ENCODE data around the gene DMD. TPM values are rescaled to one million over a fixed set of nuclear protein-coding genes. Genes with fewer than 3 reads are reported as not detected.

DMD gene
- total RNA-seq, 1 experiment from 2014 or later, result 19.3 TPM

GRCh38 chrX:31243804-31244203, 1967.5 kb downstream of the DMD start:
- BruUV-seq (replicated peaks), result no TSS peak
- CTCF ChIA-PET, result no interaction called here
- TF ChIP-seq CTCF (IDR thresholded peaks at IDR 0.05; ENCODE audit: unreplicated experiment), result no peak
- no peak for DNase-seq (ENCODE audit: unreplicated experiment)
- H3K27ac Mint-ChIP-seq (ENCODE audit: low read depth, unreplicated experiment), result no peak overlapping the region
- H3K4me3 Mint-ChIP-seq (ENCODE audit: unreplicated experiment), result no peak overlapping the region
- H3K9me3 Mint-ChIP-seq (ENCODE audit: unreplicated experiment), result no peaks in the 10 kb centered on the region
- POLR2A ChIA-PET, result interaction anchor here (0.6 to 1.1 kb wide), 3 partner anchors 17 to 22 kb away, joined by 3 to 5 read pairs (median 3); no protein-coding TSS in a partner anchor
- H3K27me3 Mint-ChIP-seq (ENCODE audit: insufficient read depth, unreplicated experiment), result peaks cover 62% of the 10 kb centered on the region
- H3K4me1 Mint-ChIP-seq (ENCODE audit: insufficient read depth, unreplicated experiment), result no peaks in the 10 kb centered on the region
- intact Hi-C loops (cut with micrococcal nuclease), result no loop called here
- peaks cover 6% of the 10 kb centered on the region for H3K36me3 Mint-ChIP-seq (ENCODE audit: insufficient read depth, unreplicated experiment)

GRCh38 chrX:31240982-31241381, 1970.4 kb downstream of the DMD start:
- H3K27me3 Mint-ChIP-seq (ENCODE audit: insufficient read depth, unreplicated experiment), result peaks cover 50% of the 10 kb centered on the region
- ChIA-PET POLR2A (no interaction called here), CTCF (no interaction called here)
- no peak for TF ChIP-seq CTCF (IDR thresholded peaks at IDR 0.05; ENCODE audit: unreplicated experiment)
- H3K36me3 Mint-ChIP-seq (ENCODE audit: insufficient read depth, unreplicated experiment), result peaks cover 6% of the 10 kb centered on the region
- no TSS peak for BruUV-seq (replicated peaks)
- H3K27ac Mint-ChIP-seq (ENCODE audit: low read depth, unreplicated experiment), result no peak overlapping the region
- intact Hi-C loops (cut with micrococcal nuclease), result no loop called here
- H3K4me1 Mint-ChIP-seq (ENCODE audit: insufficient read depth, unreplicated experiment), result no peaks in the 10 kb centered on the region
- no peak for DNase-seq (ENCODE audit: unreplicated experiment)
- H3K4me3 Mint-ChIP-seq (ENCODE audit: unreplicated experiment), result no peak overlapping the region
- no peaks in the 10 kb centered on the region for H3K9me3 Mint-ChIP-seq (ENCODE audit: unreplicated experiment)

- no peaks in the 10 kb centered on the region for H3K9me3 Mint-ChIP-seq (ENCODE audit: unreplicated experiment)
- H3K27me3 Mint-ChIP-seq (ENCODE audit: insufficient read depth, unreplicated experiment), result peaks cover 34% of the 10 kb centered on the region
- peaks cover 6% of the 10 kb centered on the region for H3K36me3 Mint-ChIP-seq (ENCODE audit: insufficient read depth, unreplicated experiment)
- ChIA-PET POLR2A (no interaction called here), CTCF (no interaction called here)
- no peak overlapping the region for H3K27ac Mint-ChIP-seq (ENCODE audit: low read depth, unreplicated experiment)
- intact Hi-C loops (cut with micrococcal nuclease), result no loop called here
- DNase-seq (ENCODE audit: unreplicated experiment), result no peak
- TF ChIP-seq CTCF (IDR thresholded peaks at IDR 0.05; ENCODE audit: unreplicated experiment), result no peak
- H3K4me3 Mint-ChIP-seq (ENCODE audit: unreplicated experiment), result no peak overlapping the region
- H3K4me1 Mint-ChIP-seq (ENCODE audit: insufficient read depth, unreplicated experiment), result no peaks in the 10 kb centered on the region
- no TSS peak for BruUV-seq (replicated peaks)
These were observed 1974.2 kb downstream of the DMD start for GRCh38 chrX:31237189-31237588.

- BruUV-seq (replicated peaks), result no TSS peak
- Mint-ChIP-seq H3K36me3 (ENCODE audit: insufficient read depth, unreplicated experiment) (peaks cover 6% of the 10 kb centered on the region), H3K27ac (ENCODE audit: low read depth, unreplicated experiment) (no peak overlapping the region), H3K4me1 (ENCODE audit: insufficient read depth, unreplicated experiment) (no peaks in the 10 kb centered on the region), H3K9me3 (ENCODE audit: unreplicated experiment) (no peaks in the 10 kb centered on the region), H3K4me3 (ENCODE audit: unreplicated experiment) (no peak overlapping the region), H3K27me3 (ENCODE audit: insufficient read depth, unreplicated experiment) (peaks cover 24% of the 10 kb centered on the region)
- intact Hi-C loops (cut with micrococcal nuclease), result no loop called here
- ChIA-PET POLR2A (no interaction called here), CTCF (no interaction called here)
- TF ChIP-seq CTCF (IDR thresholded peaks at IDR 0.05; ENCODE audit: unreplicated experiment), result no peak
- DNase-seq (ENCODE audit: unreplicated experiment), result no peak
These were observed 1975.1 kb downstream of the DMD start for GRCh38 chrX:31236231-31236630.

All from MCF 10A (cell line).